Liver (tissue), 3 donors: ENCODE measurements around the gene KBTBD13.

ENCODE experiments used
- FOXA1 ChIP-seq: IDR thresholded peaks from 2 replicates; pipeline ENCODE4 v1.6.1; 2016; ENCODE audit warnings: antibody characterized with exemption
- FOXA2 ChIP-seq: IDR thresholded peaks from 2 replicates; pipeline ENCODE4 v1.6.1; 2016; ENCODE audit warnings: antibody characterized with exemption
- GABPA ChIP-seq, 2 donors: IDR thresholded peaks in 1 of 2; conservative IDR thresholded peaks in 1 of 2; 2 replicates each; pipeline ENCODE4 v1.6.1; 2016; ENCODE audit warnings: antibody characterized with exemption in 2 of 2, mild to moderate bottlenecking in 1 of 2, moderate library complexity in 1 of 2
- HNF4G ChIP-seq: IDR thresholded peaks from 2 replicates; pipeline ENCODE4 v1.6.1; 2016; ENCODE audit warnings: antibody characterized with exemption
- NR2F2 ChIP-seq: IDR thresholded peaks from 2 replicates; pipeline ENCODE4 v1.6.1; 2016; ENCODE audit warnings: antibody characterized with exemption
- RAD21 ChIP-seq, 2 donors: IDR thresholded peaks; 2 replicates each; pipeline ENCODE4 v1.6.1; 2016; ENCODE audit warnings: antibody characterized with exemption in 2 of 2, mild to moderate bottlenecking in 2 of 2
- RXRA ChIP-seq, 2 donors: IDR thresholded peaks; 2 replicates each; pipeline ENCODE4 v1.6.1; 2017 to 2018; ENCODE audit warnings: antibody characterized with exemption in 2 of 2, mild to moderate bottlenecking in 1 of 2
- SP1 ChIP-seq: IDR thresholded peaks from 2 replicates; pipeline ENCODE4 v1.6.1; 2018; ENCODE audit warnings: antibody characterized with exemption, mild to moderate bottlenecking
- YY1 ChIP-seq: IDR thresholded peaks from 2 replicates; pipeline ENCODE4 v1.6.1; 2016; ENCODE audit warnings: antibody characterized with exemption, mild to moderate bottlenecking
- TF ChIP-seq, protein P1 (sequence below): IDR thresholded peaks from 2 replicates; pipeline ENCODE4 v1.6.1; 2016; ENCODE audit warnings: antibody characterized with exemption
- TF ChIP-seq, protein P2 (sequence below): fragments of 150-350 bp; IDR thresholded peaks from 2 replicates; pipeline ENCODE4 v1.5.1; 2017; ENCODE audit warnings: improper control_type of control experiment, low read depth, low read length; ENCODE audit not compliant: missing input control
- TF ChIP-seq, protein P3 (sequence below): IDR thresholded peaks from 2 replicates; pipeline ENCODE4 v1.6.1; 2016; ENCODE audit warnings: antibody characterized with exemption
- TF ChIP-seq, protein P4 (sequence below): IDR thresholded peaks from 2 replicates; pipeline ENCODE4 v1.6.1; 2016; ENCODE audit warnings: antibody characterized with exemption, mild to moderate bottlenecking
- donor health status: healthy.
- donor health status: healthy.

DNA sequence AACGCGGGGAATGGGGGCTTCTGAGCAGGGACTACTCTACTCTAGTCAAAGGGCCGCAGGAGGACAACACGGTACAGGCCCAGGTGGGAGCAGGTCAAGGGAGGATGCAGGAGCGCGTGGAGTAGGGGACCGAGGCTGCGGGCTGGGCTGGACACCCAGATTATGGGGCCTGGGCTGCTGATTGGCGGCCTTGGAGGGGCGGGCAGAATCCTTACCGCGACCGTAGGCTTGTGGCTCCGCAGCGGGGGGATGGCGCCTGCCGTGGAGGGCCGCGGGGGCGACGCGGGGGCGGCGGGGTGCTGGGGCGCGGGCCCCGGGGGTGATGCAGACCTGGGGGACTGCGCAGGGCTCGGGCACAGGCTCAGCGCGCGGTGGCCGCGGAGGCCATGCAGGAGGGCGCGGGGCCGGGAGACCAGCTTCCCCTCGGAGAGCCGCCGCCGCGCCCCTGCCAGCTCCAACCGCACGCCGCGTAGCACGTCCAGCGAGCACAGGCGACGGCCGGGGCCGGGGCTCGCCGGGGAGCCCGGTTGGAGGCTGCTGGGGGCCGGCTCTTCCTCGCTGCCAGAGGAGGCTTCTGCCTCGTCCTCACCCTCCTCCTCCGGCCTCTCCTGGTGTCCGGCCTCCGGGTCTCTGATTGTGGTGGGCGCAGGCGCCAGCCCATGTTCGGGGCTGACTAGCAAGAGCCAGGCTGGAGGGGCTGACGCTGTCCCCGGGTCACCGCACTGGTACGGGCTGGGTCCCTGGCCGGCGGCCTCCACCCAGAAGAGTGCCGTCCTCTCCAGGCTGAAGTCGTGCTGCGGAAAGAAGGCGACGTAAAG lies 25.6 kb downstream of the KBTBD13 start:
- TF ChIP-seq, protein P1, sequence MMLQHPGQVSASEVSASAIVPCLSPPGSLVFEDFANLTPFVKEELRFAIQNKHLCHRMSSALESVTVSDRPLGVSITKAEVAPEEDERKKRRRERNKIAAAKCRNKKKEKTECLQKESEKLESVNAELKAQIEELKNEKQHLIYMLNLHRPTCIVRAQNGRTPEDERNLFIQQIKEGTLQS = no peak
- TF ChIP-seq YY1 (no peak), SP1 (no peak), HNF4G (no peak), FOXA1 (no peak), RXRA (IDR thresholded peaks at IDR 0.05) (no peak), GABPA (IDR thresholded peaks at IDR 0.05 in 1 of 2, conservative IDR thresholded peaks at IDR 0.05 in 1 of 2) (no peak), RAD21 (IDR thresholded peaks at IDR 0.05) (no peak), NR2F2 (no peak), FOXA2 (no peak)
- TF ChIP-seq, protein P2, sequence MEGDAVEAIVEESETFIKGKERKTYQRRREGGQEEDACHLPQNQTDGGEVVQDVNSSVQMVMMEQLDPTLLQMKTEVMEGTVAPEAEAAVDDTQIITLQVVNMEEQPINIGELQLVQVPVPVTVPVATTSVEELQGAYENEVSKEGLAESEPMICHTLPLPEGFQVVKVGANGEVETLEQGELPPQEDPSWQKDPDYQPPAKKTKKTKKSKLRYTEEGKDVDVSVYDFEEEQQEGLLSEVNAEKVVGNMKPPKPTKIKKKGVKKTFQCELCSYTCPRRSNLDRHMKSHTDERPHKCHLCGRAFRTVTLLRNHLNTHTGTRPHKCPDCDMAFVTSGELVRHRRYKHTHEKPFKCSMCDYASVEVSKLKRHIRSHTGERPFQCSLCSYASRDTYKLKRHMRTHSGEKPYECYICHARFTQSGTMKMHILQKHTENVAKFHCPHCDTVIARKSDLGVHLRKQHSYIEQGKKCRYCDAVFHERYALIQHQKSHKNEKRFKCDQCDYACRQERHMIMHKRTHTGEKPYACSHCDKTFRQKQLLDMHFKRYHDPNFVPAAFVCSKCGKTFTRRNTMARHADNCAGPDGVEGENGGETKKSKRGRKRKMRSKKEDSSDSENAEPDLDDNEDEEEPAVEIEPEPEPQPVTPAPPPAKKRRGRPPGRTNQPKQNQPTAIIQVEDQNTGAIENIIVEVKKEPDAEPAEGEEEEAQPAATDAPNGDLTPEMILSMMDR = no peak
- TF ChIP-seq, protein P3, sequence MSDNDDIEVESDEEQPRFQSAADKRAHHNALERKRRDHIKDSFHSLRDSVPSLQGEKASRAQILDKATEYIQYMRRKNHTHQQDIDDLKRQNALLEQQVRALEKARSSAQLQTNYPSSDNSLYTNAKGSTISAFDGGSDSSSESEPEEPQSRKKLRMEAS = no peak
- TF ChIP-seq, protein P4, sequence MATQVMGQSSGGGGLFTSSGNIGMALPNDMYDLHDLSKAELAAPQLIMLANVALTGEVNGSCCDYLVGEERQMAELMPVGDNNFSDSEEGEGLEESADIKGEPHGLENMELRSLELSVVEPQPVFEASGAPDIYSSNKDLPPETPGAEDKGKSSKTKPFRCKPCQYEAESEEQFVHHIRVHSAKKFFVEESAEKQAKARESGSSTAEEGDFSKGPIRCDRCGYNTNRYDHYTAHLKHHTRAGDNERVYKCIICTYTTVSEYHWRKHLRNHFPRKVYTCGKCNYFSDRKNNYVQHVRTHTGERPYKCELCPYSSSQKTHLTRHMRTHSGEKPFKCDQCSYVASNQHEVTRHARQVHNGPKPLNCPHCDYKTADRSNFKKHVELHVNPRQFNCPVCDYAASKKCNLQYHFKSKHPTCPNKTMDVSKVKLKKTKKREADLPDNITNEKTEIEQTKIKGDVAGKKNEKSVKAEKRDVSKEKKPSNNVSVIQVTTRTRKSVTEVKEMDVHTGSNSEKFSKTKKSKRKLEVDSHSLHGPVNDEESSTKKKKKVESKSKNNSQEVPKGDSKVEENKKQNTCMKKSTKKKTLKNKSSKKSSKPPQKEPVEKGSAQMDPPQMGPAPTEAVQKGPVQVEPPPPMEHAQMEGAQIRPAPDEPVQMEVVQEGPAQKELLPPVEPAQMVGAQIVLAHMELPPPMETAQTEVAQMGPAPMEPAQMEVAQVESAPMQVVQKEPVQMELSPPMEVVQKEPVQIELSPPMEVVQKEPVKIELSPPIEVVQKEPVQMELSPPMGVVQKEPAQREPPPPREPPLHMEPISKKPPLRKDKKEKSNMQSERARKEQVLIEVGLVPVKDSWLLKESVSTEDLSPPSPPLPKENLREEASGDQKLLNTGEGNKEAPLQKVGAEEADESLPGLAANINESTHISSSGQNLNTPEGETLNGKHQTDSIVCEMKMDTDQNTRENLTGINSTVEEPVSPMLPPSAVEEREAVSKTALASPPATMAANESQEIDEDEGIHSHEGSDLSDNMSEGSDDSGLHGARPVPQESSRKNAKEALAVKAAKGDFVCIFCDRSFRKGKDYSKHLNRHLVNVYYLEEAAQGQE = no peak
